Suppressor macrophage treated with lipopolysaccharide for 1 hour (primary cell): Measurements from ENCODE around the gene CGNL1.

Experiments
- DNase-seq, 3 donors: peaks; one replicate each; pipeline ENCODE4 v3.0.0-alpha.2; 2020 to 2022

Gene CGNL1

GRCh38 chr15:57425842-57426241 lies 49.5 kb downstream of the CGNL1 start:
- no peak for DNase-seq

GRCh38 chr15:57427367-57427821 lies 51.1 kb downstream of the CGNL1 start:
- no peak for DNase-seq

- no peak for DNase-seq
Measured at GRCh38 chr15:57432141-57432741, 55.9 kb downstream of the CGNL1 start.

GRCh38 chr15:57436166-57436565 lies 59.9 kb downstream of the CGNL1 start:
- no peak for DNase-seq

- no peak for DNase-seq
Measured at GRCh38 chr15:57436961-57437360, 60.7 kb downstream of the CGNL1 start.

GRCh38 chr15:57437564-57437963 lies 61.3 kb downstream of the CGNL1 start:
- no peak for DNase-seq

- DNase-seq: no peak
Measured at GRCh38 chr15:57438166-57438565, 61.9 kb downstream of the CGNL1 start.

- no peak for DNase-seq
Measured at GRCh38 chr15:57439128-57440027, 63.1 kb downstream of the CGNL1 start.

- no peak for DNase-seq
Measured at GRCh38 chr15:57440167-57440566, 63.9 kb downstream of the CGNL1 start.

- DNase-seq: peak; percentile 62 to 75 (median 66)
Measured at GRCh38 chr15:57440799-57441198, 64.5 kb downstream of the CGNL1 start.

- no peak for DNase-seq
Measured at GRCh38 chr15:57442335-57442734, 66.0 kb downstream of the CGNL1 start.

GRCh38 chr15:57443486-57443885 lies 67.2 kb downstream of the CGNL1 start:
- DNase-seq: no peak

- peak in 2 of 3 donors; percentile 12 to 22 for DNase-seq
Measured at GRCh38 chr15:57444877-57445513, 68.7 kb downstream of the CGNL1 start.

GRCh38 chr15:57445872-57446271 lies 69.6 kb downstream of the CGNL1 start:
- DNase-seq: no peak

- DNase-seq: no peak
Measured at GRCh38 chr15:57446393-57446792, 70.1 kb downstream of the CGNL1 start.

GRCh38 chr15:57451555-57451954 lies 75.2 kb downstream of the CGNL1 start:
- DNase-seq: no peak

- DNase-seq: no peak
Measured at GRCh38 chr15:57452090-57452754, 75.9 kb downstream of the CGNL1 start.

- DNase-seq: no peak
Measured at GRCh38 chr15:57455929-57456328, 79.6 kb downstream of the CGNL1 start.

GRCh38 chr15:57456559-57456958 lies 80.3 kb downstream of the CGNL1 start:
- DNase-seq: no peak

GRCh38 chr15:57457726-57458125 lies 81.4 kb downstream of the CGNL1 start:
- DNase-seq: no peak

GRCh38 chr15:57458356-57458781 lies 82.1 kb downstream of the CGNL1 start:
- no peak for DNase-seq

- no peak for DNase-seq
Measured at GRCh38 chr15:57460208-57460816, 84.0 kb downstream of the CGNL1 start.

- DNase-seq: no peak
Measured at GRCh38 chr15:57461541-57461940, 85.2 kb downstream of the CGNL1 start.
